H9 (cell line): ENCODE results near the gene ZNF236. TPM values are rescaled to one million over a fixed set of nuclear protein-coding genes. Genes with fewer than 3 reads are reported as not detected.

Source experiments
- DNase-seq: peaks from one replicate; pipeline ENCODE4 v3.0.0-alpha.2; 2017
- H2AFZ ChIP-seq: one replicate; pipeline ENCODE4 v1.6.1; 2013; ENCODE audit warnings: mild to moderate bottlenecking, low read length, control low read depth, moderate library complexity
- H2AK5ac ChIP-seq: 2 replicates; pipeline ENCODE4 v1.6.1; 2013; ENCODE audit warnings: low read length, control low read depth, mixed read lengths; ENCODE audit not compliant: insufficient read length
- H2BK120ac ChIP-seq: one replicate; pipeline ENCODE4 v1.6.1; 2013; ENCODE audit warnings: low read depth, mild to moderate bottlenecking, low read length, control low read depth, inconsistent platforms; ENCODE audit not compliant: poor library complexity, severe bottlenecking
- H2BK12ac ChIP-seq: 2 replicates; pipeline ENCODE4 v1.6.1; 2013; ENCODE audit warnings: low read length, control low read depth, mixed read lengths, low read depth; ENCODE audit not compliant: insufficient read length
- H2BK15ac ChIP-seq: 2 replicates; pipeline ENCODE4 v1.6.1; 2013; ENCODE audit warnings: low read depth, low read length, control low read depth
- H2BK20ac ChIP-seq: one replicate; pipeline ENCODE4 v1.6.1; 2013; ENCODE audit warnings: low read depth, mild to moderate bottlenecking, low read length, control low read depth, inconsistent platforms; ENCODE audit not compliant: poor library complexity, severe bottlenecking
- H2BK5ac ChIP-seq: 2 replicates; pipeline ENCODE4 v1.6.1; 2013; ENCODE audit warnings: low read length, control low read depth, mixed read lengths; ENCODE audit not compliant: insufficient read length
- H3K14ac ChIP-seq: 2 replicates; pipeline ENCODE4 v1.6.1; 2013; ENCODE audit warnings: low read length, control low read depth; ENCODE audit not compliant: insufficient read depth
- H3K18ac ChIP-seq: 2 replicates; pipeline ENCODE4 v1.6.1; 2013; ENCODE audit warnings: low read depth, mild to moderate bottlenecking, mixed read lengths, low read length, control low read depth; ENCODE audit not compliant: insufficient read length
- H3K23ac ChIP-seq: 2 replicates; pipeline ENCODE4 v1.6.1; 2013; ENCODE audit warnings: low read length, control low read depth, mixed read lengths, low read depth; ENCODE audit not compliant: insufficient read length
- H3K23me2 ChIP-seq: 2 replicates; pipeline ENCODE4 v1.6.1; 2013; ENCODE audit warnings: low read depth, mild to moderate bottlenecking, mixed read lengths, low read length, control low read depth; ENCODE audit not compliant: insufficient read length, poor library complexity, severe bottlenecking
- H3K27ac ChIP-seq: 2 replicates; pipeline ENCODE4 v1.5.1; 2013; ENCODE audit warnings: low read length, control low read depth, mixed read lengths, low read depth; ENCODE audit not compliant: insufficient read length
- H3K27me3 ChIP-seq: 2 replicates; pipeline ENCODE4 v1.6.1; 2013; ENCODE audit warnings: low read length, control low read depth, inconsistent platforms; ENCODE audit not compliant: insufficient read depth
- H3K4ac ChIP-seq: 2 replicates; pipeline ENCODE4 v1.6.1; 2013; ENCODE audit warnings: low read depth, mild to moderate bottlenecking, control low read depth, inconsistent platforms, low read length, moderate library complexity
- H3K4me1 ChIP-seq: 2 replicates; pipeline ENCODE4 v1.6.1; 2013; ENCODE audit warnings: low read length, control low read depth, inconsistent platforms; ENCODE audit not compliant: insufficient read depth
- H3K4me2 ChIP-seq: 2 replicates; pipeline ENCODE4 v1.6.1; 2013; ENCODE audit warnings: low read length, control low read depth, mixed read lengths; ENCODE audit not compliant: insufficient read length, insufficient read depth
- H3K56ac ChIP-seq: 2 replicates; pipeline ENCODE4 v1.6.1; 2013; ENCODE audit warnings: low read depth, mild to moderate bottlenecking, mixed read lengths, low read length, control low read depth; ENCODE audit not compliant: insufficient read length
- H3K79me1 ChIP-seq: 2 replicates; pipeline ENCODE4 v1.6.1; 2013; ENCODE audit warnings: low read depth, mild to moderate bottlenecking, moderate library complexity, low read length, control low read depth, inconsistent platforms; ENCODE audit not compliant: insufficient read depth, poor library complexity, severe bottlenecking
- H3K79me2 ChIP-seq: 2 replicates; pipeline ENCODE4 v1.6.1; 2013; ENCODE audit warnings: low read length, control low read depth, inconsistent platforms; ENCODE audit not compliant: insufficient read depth
- H3K9ac ChIP-seq: 2 replicates; pipeline ENCODE4 v1.6.1; 2013; ENCODE audit warnings: low read length, control low read depth, mixed read lengths; ENCODE audit not compliant: insufficient read length; ENCODE audit errors: extremely low read depth
- H3K9me3 ChIP-seq: one replicate; pipeline ENCODE4 v1.6.1; 2013; ENCODE audit warnings: low read depth, low read length, inconsistent platforms; ENCODE audit not compliant: control insufficient read depth
- H3T11ph ChIP-seq: one replicate; pipeline ENCODE4 v1.6.1; 2013; ENCODE audit warnings: mild to moderate bottlenecking, low read length, control low read depth, inconsistent platforms
- H4K20me1 ChIP-seq: one replicate; pipeline ENCODE4 v1.6.1; 2013; ENCODE audit not compliant: control insufficient read depth, insufficient read length, insufficient read depth
- H4K5ac ChIP-seq: 2 replicates; pipeline ENCODE4 v1.6.1; 2013; ENCODE audit warnings: low read depth, mild to moderate bottlenecking, mixed read lengths, low read length, control low read depth; ENCODE audit not compliant: insufficient read length
- H4K8ac ChIP-seq: replicated peaks from 2 replicates; pipeline ENCODE4 v1.6.1; 2013; ENCODE audit warnings: low read length, control low read depth, mixed read lengths, low read depth; ENCODE audit not compliant: insufficient read length
- H4K91ac ChIP-seq: 2 replicates; pipeline ENCODE4 v1.6.1; 2013; ENCODE audit warnings: low read depth, mild to moderate bottlenecking, moderate library complexity, mixed read lengths, low read length, control low read depth; ENCODE audit not compliant: insufficient read length
- H3K27ac Mint-ChIP-seq, 3 experiments: 2 replicates in 2 of 3; 3 replicates in 1 of 3; pipeline ENCODE4 v1.8.0; 2020 to 2021; ENCODE audit warnings: mixed read lengths in 3 of 3, mild to moderate bottlenecking in 1 of 3, moderate library complexity in 1 of 3
- H3K27me3 Mint-ChIP-seq: 2 replicates; pipeline ENCODE4 v1.8.0; 2021; ENCODE audit warnings: low read depth, mild to moderate bottlenecking, moderate library complexity, mixed read lengths
- H3K36me3 Mint-ChIP-seq, 3 experiments: 2 replicates in 2 of 3; 3 replicates in 1 of 3; pipeline ENCODE4 v1.8.0; 2020 to 2021; ENCODE audit warnings: low read depth in 3 of 3, mixed read lengths in 3 of 3; ENCODE audit not compliant: insufficient read depth in 1 of 3
- H3K4me1 Mint-ChIP-seq, 2 experiments: 2 replicates each; pipeline ENCODE4 v1.8.0; 2020; ENCODE audit warnings: mixed read lengths in 2 of 2
- H3K4me3 Mint-ChIP-seq, 2 experiments: 2 replicates in 1 of 2; 3 replicates in 1 of 2; pipeline ENCODE4 v1.8.0; 2020 to 2021; ENCODE audit warnings: mild to moderate bottlenecking in 2 of 2, mixed read lengths in 2 of 2, moderate library complexity in 1 of 2
- H3K9me3 Mint-ChIP-seq, 2 experiments: 2 replicates in 1 of 2; 3 replicates in 1 of 2; pipeline ENCODE4 v1.8.0; 2020; ENCODE audit warnings: mild to moderate bottlenecking in 2 of 2, mixed read lengths in 2 of 2, moderate library complexity in 1 of 2
- CTCF ChIP-seq: fragments of 200-600 bp; sonication (generic); conservative IDR thresholded peaks from 3 replicates; pipeline ENCODE4 v1.8.0; 2021; ENCODE audit warnings: antibody characterized with exemption, mild to moderate bottlenecking
- WGBS: extraction: QIAGEN DNeasy Blood & Tissue Kit; methylation state at CpG from one replicate; pipeline ENCODE4 v1.1.7; 2013; ENCODE audit warnings: missing lambda C conversion rate, low lambda C conversion rate, mixed read lengths; ENCODE audit not compliant: insufficient read length; ENCODE audit errors: extremely low coverage; 5-methylcytosine and 5-hydroxymethylcytosine counted together
- total RNA-seq: library from RNA; stranded (reverse); gene quantifications from 2 replicates; pipeline ENCODE4 v1.2.1, GENCODE V29; 2021

The ZNF236 gene
- total RNA-seq, 1 experiment from 2014 or later = 16.0 TPM

GRCh38 chr18:76960528-76961035 lies 138.2 kb downstream of the ZNF236 start:
- no peak overlapping the region for H2BK12ac ChIP-seq
- peaks cover 31 to 62% (median 61%) of the 10 kb centered on the region in 3 experiments for H3K36me3 Mint-ChIP-seq
- H3K27ac Mint-ChIP-seq = no peak overlapping the region

More at GRCh38 chr18:76960528-76961035, 138.2 kb downstream of the ZNF236 start:
- DNase-seq = no peak
- Histone ChIP-seq H4K8ac (no peak overlapping the region), H4K5ac (no peak overlapping the region), H4K20me1 (no peaks in the 10 kb centered on the region), H4K91ac (no peak overlapping the region), H3K4me1 (no peaks in the 10 kb centered on the region; the same call in 1 of the 2 replicates), H3K56ac (no peak overlapping the region), H2BK20ac (no peak overlapping the region), H3K4me2 (no peak overlapping the region), H3K4ac (no peak overlapping the region), H3K9ac (no peak overlapping the region), H2AK5ac (no peak overlapping the region), H2AFZ (no peak overlapping the region), H3K23me2 (no peaks in the 10 kb centered on the region), H3K14ac (no peak overlapping the region; the same call in 1 of the 2 replicates), H3K79me1 (no peaks in the 10 kb centered on the region), H3K18ac (no peak overlapping the region), H3K23ac (no peak overlapping the region), H3T11ph (no peak overlapping the region), H3K27ac (no peak overlapping the region), H2BK120ac (no peak overlapping the region), H3K27me3 (no peaks in the 10 kb centered on the region), H2BK15ac (no peak overlapping the region), H3K9me3 (no peaks in the 10 kb centered on the region), H2BK5ac (no peak overlapping the region), H3K79me2 (no peaks in the 10 kb centered on the region)
- Mint-ChIP-seq H3K9me3 (peaks cover 0 to 2% of the 10 kb centered on the region in 2 experiments; a peak in 2 of 5 replicates), H3K4me3 (no peak overlapping the region), H3K27me3 (no peaks in the 10 kb centered on the region), H3K4me1 (peaks cover 0 to 4% of the 10 kb centered on the region in 2 experiments; a peak in 2 of 4 replicates)
- WGBS = no CpG with 5 or more reads among the region's 16 CpGs
- peak; percentile 48 for TF ChIP-seq CTCF
